Stimulated activated naive CD8-positive, alpha-beta T cell treated with anti-CD3 and anti-CD28 coated beads, Interleukin-15, amount 100 ng/mL, for 72 hours (primary cell): ENCODE measurements around the gene TENM4.

ENCODE experiments used
- ATAC-seq: fragments of 150-1000 bp; cut with Tn5 transposase; 2 replicates; pipeline ENCODE4 v1.10.0; 2021; ENCODE audit warnings: mild to moderate bottlenecking, moderate library complexity
- DNase-seq, 2 donors: peaks; one replicate each; pipeline ENCODE4 v3.0.0; 2021 to 2022
- H3K27ac Mint-ChIP-seq, 2 donors: one replicate each; pipeline ENCODE4 v1.8.0; 2022; ENCODE audit warnings: mild to moderate bottlenecking in 2 of 2, mixed read lengths in 2 of 2, moderate library complexity in 2 of 2
- H3K27me3 Mint-ChIP-seq: one replicate; pipeline ENCODE4 v1.8.0; 2022; ENCODE audit warnings: mixed read lengths
- H3K4me1 Mint-ChIP-seq: one replicate; pipeline ENCODE4 v1.8.0; 2022; ENCODE audit warnings: mild to moderate bottlenecking, mixed read lengths
- H3K4me3 Mint-ChIP-seq, 2 donors: one replicate each; pipeline ENCODE4 v1.8.0; 2022; ENCODE audit warnings: mild to moderate bottlenecking in 2 of 2, mixed read lengths in 2 of 2, moderate library complexity in 1 of 2
- H3K9me3 Mint-ChIP-seq, 2 donors: one replicate each; pipeline ENCODE4 v1.8.0; 2022; ENCODE audit warnings: mixed read lengths in 2 of 2

The TENM4 gene

GRCh38 chr11:79179087-79179486, 261.7 kb downstream of the TENM4 start:
- H3K27ac Mint-ChIP-seq, result no peak overlapping the region
- ATAC-seq, result no peak
- no peak overlapping the region for H3K4me3 Mint-ChIP-seq
- peaks cover 0 to 6% of the 10 kb centered on the region in 2 donors for H3K9me3 Mint-ChIP-seq
- H3K4me1 Mint-ChIP-seq, result no peaks in the 10 kb centered on the region
- DNase-seq, result no peak
- peaks cover 15% of the 10 kb centered on the region for H3K27me3 Mint-ChIP-seq

DNA sequence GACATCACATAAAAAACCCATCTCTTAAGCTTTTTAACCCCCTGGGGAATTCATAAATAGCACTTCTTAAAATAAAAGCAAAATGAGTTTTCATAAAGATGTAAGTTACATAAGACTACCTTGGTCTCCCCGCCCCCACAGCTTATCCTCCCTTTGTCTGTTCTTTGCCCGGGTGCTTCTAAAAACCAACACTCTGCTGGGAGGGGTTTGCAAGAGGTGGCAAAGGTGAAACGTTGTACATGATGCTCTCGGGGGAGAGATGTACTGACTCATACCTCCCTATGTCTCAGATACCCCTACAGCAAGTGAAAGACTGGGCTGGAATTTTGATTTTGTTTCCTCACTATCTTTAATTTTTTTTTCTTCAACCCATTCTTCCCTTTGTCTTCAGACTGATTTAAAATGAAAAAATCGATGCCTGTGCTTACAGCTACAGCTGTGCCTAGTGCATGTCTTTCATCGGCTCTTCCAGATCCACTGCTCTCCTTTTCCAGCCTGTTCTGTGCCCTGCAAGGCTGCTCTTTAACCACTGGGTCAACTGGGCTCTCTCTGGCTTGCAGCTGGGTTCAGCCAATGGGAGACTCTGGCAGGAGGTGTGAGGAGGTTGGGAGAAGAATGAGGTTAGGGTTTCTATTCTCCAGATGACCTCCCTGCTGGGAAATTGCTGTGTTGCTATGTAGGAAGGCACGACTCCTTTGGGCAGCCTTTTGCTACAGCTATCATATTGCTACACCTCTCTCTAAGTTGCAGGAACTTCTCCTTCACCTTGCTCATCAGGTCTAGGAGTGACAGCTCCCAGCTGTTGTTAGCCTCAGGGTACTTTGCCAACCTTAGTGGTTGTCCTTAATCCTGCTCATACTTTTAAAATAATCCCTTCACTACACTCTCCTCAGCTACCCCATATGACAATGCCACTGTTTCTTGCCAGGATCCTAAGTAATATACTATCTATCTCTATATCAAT, 266.5 kb downstream of the TENM4 start:
- Mint-ChIP-seq H3K27ac (no peak overlapping the region), H3K27me3 (peaks cover 15% of the 10 kb centered on the region), H3K9me3 (peaks cover 0 to 6% of the 10 kb centered on the region in 2 donors), H3K4me1 (no peaks in the 10 kb centered on the region), H3K4me3 (no peak overlapping the region)
- no peak for ATAC-seq
- no peak for DNase-seq

- Mint-ChIP-seq H3K4me1 (no peaks in the 10 kb centered on the region), H3K9me3 (peaks cover 0 to 6% of the 10 kb centered on the region in 2 donors), H3K27ac (no peak overlapping the region), H3K4me3 (no peak overlapping the region), H3K27me3 (peaks cover 15% of the 10 kb centered on the region)
- ATAC-seq (no peak), DNase-seq (no peak)
Observed at GRCh38 chr11:79173615-79174014, 267.2 kb downstream of the TENM4 start.

- no peak for DNase-seq
- Mint-ChIP-seq H3K4me1 (no peaks in the 10 kb centered on the region), H3K4me3 (no peak overlapping the region), H3K27me3 (peaks cover 21% of the 10 kb centered on the region), H3K9me3 (no peaks in the 10 kb centered on the region), H3K27ac (no peak overlapping the region)
- ATAC-seq, result no peak
Observed at GRCh38 chr11:79170321-79170720, 270.5 kb downstream of the TENM4 start.

DNA sequence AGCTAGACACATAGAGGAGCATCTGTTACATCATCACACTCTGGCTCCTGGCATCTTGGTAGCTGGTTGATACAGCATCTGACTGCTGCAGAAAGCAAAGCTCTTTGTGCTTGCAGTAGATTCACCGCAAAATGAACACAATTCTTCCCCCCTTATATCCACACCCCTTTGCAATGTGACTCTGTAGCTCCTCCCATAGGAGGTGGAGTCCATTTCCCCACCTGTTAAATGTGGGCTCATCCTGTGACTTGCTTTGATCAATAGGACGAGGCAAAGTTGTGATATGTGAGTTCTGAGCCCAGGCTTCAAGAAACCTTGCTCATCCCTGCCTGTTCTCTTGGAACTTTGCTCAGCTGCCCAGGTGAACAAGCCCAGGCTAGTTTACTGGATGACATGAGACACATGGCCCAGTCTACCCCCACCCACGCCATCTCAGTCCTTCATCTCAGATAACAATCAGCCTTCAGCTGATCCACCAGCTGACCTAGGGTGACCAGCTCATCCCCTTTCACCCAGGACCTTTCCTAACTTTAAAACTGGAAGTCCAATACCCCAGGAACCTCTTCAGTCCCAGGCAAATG, 272.2 kb downstream of the TENM4 start:
- H3K4me1 Mint-ChIP-seq, result no peaks in the 10 kb centered on the region
- no peak overlapping the region for H3K4me3 Mint-ChIP-seq
- no peak overlapping the region for H3K27ac Mint-ChIP-seq
- no peak for DNase-seq
- no peaks in the 10 kb centered on the region for H3K9me3 Mint-ChIP-seq
- ATAC-seq, result no peak
- H3K27me3 Mint-ChIP-seq, result peaks cover 24% of the 10 kb centered on the region

DNA sequence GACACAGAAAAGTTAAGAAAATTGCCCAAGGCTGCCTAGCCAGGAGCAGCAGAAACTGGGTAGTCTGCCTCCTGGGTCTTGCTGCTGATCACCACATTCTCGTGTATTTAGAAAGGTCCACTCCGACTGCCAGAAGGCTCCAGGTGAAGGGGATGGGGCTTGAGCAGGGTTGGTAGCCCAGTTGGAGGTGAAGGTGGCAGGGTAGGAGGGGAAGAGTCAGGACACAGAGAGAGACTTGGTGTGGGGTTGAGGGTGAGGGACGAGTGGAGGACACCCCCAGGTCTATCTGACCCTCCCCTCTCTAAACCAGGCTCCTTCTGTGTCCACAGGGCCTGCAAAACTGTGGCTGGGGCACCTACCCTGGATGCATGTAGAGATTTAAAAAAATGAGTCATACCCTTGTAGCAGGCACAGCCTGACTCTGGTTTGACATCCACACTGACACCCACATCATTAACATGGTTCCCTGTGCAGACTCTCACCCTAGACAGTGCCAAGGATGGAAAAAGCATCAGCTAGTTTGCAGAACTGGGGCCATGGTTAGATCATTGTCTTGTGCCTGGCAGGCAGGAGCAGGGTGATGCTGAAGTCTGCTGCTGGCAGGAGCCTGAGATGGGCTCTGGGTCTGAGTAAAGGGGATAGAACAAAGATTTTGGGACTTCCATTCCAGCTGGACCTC, 273.2 kb downstream of the TENM4 start:
- DNase-seq (no peak), ATAC-seq (no peak)
- Mint-ChIP-seq H3K4me3 (no peak overlapping the region), H3K27ac (no peak overlapping the region), H3K27me3 (peaks cover 24% of the 10 kb centered on the region), H3K9me3 (no peaks in the 10 kb centered on the region), H3K4me1 (no peaks in the 10 kb centered on the region)

DNA sequence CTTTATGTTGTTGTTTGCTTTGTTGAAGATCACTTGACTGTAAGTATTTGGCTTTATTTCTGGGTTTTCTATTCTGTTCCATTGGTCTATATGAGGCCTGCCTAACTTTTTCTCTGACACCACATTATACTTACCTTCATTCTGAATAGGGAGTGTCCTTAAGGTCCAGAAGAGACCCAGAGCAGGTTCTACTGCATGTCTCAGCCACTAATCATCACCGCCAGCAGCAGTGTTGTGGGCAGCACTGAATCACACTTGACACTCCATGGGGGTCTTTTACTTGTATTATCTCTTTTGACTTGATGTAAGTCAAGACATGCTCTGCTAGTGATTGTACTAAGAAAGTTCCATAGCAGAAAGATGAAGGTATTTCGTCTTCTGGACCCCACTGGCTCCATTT, 274.9 kb downstream of the TENM4 start:
- Mint-ChIP-seq H3K4me3 (no peak overlapping the region), H3K9me3 (no peaks in the 10 kb centered on the region), H3K27ac (no peak overlapping the region), H3K4me1 (no peaks in the 10 kb centered on the region), H3K27me3 (peaks cover 24% of the 10 kb centered on the region)
- no peak for DNase-seq
- ATAC-seq, result no peak

DNA sequence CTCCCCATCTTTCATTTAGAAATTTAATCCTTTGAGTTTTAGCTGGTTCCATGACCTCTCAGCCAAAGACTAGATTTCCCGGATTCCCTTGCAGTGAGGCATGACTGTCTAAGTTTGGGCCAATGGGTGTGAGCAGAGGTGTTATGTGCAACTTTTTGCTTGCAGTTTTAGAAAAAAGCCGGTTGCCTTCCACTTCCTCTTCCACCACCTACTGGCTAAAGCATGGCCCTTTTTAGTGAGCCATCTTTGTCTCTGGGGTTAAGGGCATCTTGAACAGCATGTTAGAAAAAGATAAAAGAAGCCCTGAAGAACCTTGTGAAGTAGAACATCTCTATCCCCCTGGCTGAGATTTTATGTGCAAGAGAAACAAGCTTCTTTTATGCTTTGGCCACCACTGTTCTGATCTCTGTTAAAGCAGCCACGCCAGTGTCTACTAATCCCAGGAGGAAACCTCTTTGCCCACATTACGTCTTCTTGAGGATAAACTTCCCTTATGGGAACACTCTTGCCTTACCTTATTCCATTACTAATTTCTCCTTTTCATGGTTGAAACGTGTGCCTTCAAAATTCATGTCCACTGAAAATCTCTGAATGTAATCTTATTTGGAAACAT, 279.9 kb downstream of the TENM4 start:
- no peak overlapping the region for H3K27ac Mint-ChIP-seq
- H3K27me3 Mint-ChIP-seq, result peaks cover 14% of the 10 kb centered on the region
- no peaks in the 10 kb centered on the region for H3K4me1 Mint-ChIP-seq
- H3K4me3 Mint-ChIP-seq, result no peak overlapping the region
- H3K9me3 Mint-ChIP-seq, result no peaks in the 10 kb centered on the region
- no peak for ATAC-seq
- no peak for DNase-seq

DNA sequence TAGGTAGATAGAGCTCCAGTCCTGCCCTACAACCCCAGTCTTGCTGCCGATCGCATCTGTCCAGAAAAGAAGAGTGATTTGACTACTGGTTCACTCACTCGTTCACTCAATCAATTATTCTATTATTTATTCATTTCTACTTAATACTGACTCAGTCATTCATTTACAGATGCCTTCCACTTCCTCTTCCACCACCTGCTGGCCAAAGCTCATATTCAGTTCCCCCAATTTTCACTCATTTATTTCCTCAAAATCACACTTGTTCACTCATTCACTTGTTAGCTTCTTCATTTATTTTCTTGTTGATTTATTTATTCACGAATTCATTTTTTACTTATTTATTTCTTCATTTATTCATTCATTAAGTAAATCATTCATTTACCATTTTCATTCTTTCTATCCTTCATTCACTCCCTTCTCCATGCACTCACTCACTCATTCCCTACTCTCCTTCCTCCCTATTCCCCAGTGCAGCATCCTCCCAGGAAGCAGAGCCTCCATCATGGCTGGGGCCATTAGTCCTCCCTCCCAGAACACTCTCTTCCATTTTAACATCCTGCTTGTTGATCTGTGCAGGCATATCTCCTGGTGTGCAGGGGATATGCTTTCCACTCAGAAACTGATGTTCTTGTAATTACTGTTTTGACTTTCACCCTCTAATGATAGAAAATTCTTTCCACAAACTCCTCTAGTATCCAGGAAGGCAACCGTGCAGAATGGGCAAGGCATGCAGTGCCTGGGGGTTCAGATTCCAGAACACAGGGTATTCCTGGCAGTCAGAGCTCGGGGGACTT, 281.0 kb downstream of the TENM4 start:
- Mint-ChIP-seq H3K9me3 (no peaks in the 10 kb centered on the region), H3K4me1 (no peaks in the 10 kb centered on the region), H3K4me3 (no peak overlapping the region), H3K27ac (peak overlapping the region in 1 of 2 donors; percentile 21), H3K27me3 (peaks cover 6% of the 10 kb centered on the region)
- DNase-seq, result no peak
- no peak for ATAC-seq

GRCh38 chr11:79157738-79158137, 283.1 kb downstream of the TENM4 start:
- DNase-seq (no peak), ATAC-seq (no peak)
- Mint-ChIP-seq H3K4me1 (no peaks in the 10 kb centered on the region), H3K9me3 (no peaks in the 10 kb centered on the region), H3K27me3 (peaks cover 6% of the 10 kb centered on the region), H3K27ac (no peak overlapping the region), H3K4me3 (no peak overlapping the region)

DNA sequence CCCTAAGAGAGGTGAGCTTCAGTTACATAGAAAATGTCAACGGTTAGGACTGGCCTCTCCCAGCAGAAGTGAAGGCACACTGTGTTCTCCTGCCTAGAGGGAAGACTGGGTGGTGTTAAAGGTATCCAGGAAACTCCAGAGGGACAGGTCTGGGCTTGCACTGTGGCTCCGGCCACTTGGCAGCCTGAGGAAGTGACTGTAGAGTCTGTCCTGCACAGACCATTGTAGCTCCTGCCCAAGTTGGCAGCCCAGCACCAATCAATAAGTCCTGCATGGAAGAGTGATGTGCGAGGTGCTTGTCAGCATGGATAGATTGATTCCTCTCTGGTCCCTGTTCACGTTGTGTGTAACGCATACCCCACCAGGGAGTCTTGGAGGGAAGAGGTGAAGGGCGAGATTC, 284.8 kb downstream of the TENM4 start:
- Mint-ChIP-seq H3K9me3 (no peaks in the 10 kb centered on the region), H3K27me3 (peaks cover 6% of the 10 kb centered on the region), H3K27ac (no peak overlapping the region), H3K4me1 (no peaks in the 10 kb centered on the region), H3K4me3 (no peak overlapping the region)
- DNase-seq (no peak), ATAC-seq (no peak)

DNA sequence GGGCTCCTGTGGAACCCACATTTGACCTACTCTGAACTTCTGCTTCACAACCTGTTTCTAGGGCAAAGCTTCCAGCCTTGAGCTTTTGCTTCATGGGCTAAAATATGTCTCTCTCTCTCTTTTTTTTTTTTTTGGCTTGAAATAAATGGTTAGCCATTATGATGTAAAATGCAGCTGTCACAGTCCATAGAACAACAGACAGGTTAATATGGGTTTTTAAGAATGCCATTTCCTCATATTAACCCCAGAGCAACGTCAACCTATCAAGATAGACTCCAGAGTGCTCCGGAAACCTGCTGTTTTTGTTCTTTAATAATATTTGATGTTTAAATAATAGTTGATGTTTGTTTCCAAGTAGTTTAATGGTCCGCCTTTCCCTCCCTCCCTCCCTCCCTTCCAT, 285.6 kb downstream of the TENM4 start:
- H3K4me3 Mint-ChIP-seq, result no peak overlapping the region

DNA sequence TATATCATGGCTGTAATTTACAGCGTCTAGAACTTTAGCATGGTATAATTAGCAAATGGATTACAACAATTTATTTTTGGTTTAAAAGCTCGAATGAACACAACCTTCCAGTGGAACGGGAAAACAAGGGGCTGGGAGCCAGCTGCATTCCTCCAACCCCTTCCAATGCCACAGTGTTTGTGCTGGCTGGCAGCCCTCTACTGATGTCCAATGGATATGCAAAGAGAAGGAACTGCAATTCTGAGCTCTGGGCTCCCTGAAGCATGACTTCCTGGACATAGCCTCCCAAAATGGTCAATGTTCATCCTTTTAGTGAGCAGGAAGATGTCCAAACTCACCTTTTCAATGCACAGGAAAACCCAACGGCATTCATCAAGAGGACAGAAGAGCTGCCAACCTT, 288.3 kb downstream of the TENM4 start:
- no peaks in the 10 kb centered on the region for H3K27me3 Mint-ChIP-seq
- H3K9me3 Mint-ChIP-seq, result no peaks in the 10 kb centered on the region
- ATAC-seq, result no peak
- no peaks in the 10 kb centered on the region for H3K4me1 Mint-ChIP-seq
- no peak overlapping the region for H3K27ac Mint-ChIP-seq
- H3K4me3 Mint-ChIP-seq, result no peak overlapping the region
- DNase-seq, result no peak

More for the DNA sequence above, 285.6 kb downstream of the TENM4 start:
- ATAC-seq, result no peak
- no peak for DNase-seq
- Mint-ChIP-seq H3K27ac (no peak overlapping the region), H3K9me3 (no peaks in the 10 kb centered on the region), H3K4me1 (no peaks in the 10 kb centered on the region), H3K27me3 (peaks cover 4% of the 10 kb centered on the region)

GRCh38 chr11:79151396-79151795, 289.4 kb downstream of the TENM4 start:
- DNase-seq (no peak), ATAC-seq (no peak)
- Mint-ChIP-seq H3K4me3 (no peak overlapping the region), H3K27ac (no peak overlapping the region), H3K27me3 (no peaks in the 10 kb centered on the region), H3K4me1 (no peaks in the 10 kb centered on the region), H3K9me3 (no peaks in the 10 kb centered on the region)

GRCh38 chr11:79150966-79151365, 289.9 kb downstream of the TENM4 start:
- Mint-ChIP-seq H3K4me3 (no peak overlapping the region), H3K27me3 (no peaks in the 10 kb centered on the region), H3K4me1 (no peaks in the 10 kb centered on the region), H3K27ac (no peak overlapping the region), H3K9me3 (no peaks in the 10 kb centered on the region)
- ATAC-seq (no peak), DNase-seq (no peak)
